ENCODE results near the gene ARHGAP4.

GRCh38 chrX:153911798-153912197 lies 14.3 kb downstream of the ARHGAP4 start:
- TF ChIP-seq EZH2 (IDR thresholded peaks at IDR 0.05; ENCODE audit: low read depth): no peak
- TF ChIP-seq, protein P1, sequence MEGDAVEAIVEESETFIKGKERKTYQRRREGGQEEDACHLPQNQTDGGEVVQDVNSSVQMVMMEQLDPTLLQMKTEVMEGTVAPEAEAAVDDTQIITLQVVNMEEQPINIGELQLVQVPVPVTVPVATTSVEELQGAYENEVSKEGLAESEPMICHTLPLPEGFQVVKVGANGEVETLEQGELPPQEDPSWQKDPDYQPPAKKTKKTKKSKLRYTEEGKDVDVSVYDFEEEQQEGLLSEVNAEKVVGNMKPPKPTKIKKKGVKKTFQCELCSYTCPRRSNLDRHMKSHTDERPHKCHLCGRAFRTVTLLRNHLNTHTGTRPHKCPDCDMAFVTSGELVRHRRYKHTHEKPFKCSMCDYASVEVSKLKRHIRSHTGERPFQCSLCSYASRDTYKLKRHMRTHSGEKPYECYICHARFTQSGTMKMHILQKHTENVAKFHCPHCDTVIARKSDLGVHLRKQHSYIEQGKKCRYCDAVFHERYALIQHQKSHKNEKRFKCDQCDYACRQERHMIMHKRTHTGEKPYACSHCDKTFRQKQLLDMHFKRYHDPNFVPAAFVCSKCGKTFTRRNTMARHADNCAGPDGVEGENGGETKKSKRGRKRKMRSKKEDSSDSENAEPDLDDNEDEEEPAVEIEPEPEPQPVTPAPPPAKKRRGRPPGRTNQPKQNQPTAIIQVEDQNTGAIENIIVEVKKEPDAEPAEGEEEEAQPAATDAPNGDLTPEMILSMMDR (conservative IDR thresholded peaks at IDR 0.05): no peak
